ENCODE results near the gene CDC37L1.

GRCh38 chr9:4668604-4669003, 10.8 kb upstream of the CDC37L1 start:
- TF ChIP-seq, protein P1, sequence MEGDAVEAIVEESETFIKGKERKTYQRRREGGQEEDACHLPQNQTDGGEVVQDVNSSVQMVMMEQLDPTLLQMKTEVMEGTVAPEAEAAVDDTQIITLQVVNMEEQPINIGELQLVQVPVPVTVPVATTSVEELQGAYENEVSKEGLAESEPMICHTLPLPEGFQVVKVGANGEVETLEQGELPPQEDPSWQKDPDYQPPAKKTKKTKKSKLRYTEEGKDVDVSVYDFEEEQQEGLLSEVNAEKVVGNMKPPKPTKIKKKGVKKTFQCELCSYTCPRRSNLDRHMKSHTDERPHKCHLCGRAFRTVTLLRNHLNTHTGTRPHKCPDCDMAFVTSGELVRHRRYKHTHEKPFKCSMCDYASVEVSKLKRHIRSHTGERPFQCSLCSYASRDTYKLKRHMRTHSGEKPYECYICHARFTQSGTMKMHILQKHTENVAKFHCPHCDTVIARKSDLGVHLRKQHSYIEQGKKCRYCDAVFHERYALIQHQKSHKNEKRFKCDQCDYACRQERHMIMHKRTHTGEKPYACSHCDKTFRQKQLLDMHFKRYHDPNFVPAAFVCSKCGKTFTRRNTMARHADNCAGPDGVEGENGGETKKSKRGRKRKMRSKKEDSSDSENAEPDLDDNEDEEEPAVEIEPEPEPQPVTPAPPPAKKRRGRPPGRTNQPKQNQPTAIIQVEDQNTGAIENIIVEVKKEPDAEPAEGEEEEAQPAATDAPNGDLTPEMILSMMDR (IDR thresholded peaks at IDR 0.05), result no peak
- no peak for TF ChIP-seq EP300 (IDR thresholded peaks at IDR 0.05)
- TF ChIP-seq POLR2A (IDR thresholded peaks at IDR 0.05), result no peak

Measured in gastroesophageal sphincter (tissue), 3 donors.